Pons (tissue), 1 donor: ENCODE data around the gene TCAIM.

Source experiments
- DNase-seq: peaks from one replicate; pipeline ENCODE4 v3.0.0-alpha.2; 2016; ENCODE audit warnings: low spot score

TCAIM gene, protein sequence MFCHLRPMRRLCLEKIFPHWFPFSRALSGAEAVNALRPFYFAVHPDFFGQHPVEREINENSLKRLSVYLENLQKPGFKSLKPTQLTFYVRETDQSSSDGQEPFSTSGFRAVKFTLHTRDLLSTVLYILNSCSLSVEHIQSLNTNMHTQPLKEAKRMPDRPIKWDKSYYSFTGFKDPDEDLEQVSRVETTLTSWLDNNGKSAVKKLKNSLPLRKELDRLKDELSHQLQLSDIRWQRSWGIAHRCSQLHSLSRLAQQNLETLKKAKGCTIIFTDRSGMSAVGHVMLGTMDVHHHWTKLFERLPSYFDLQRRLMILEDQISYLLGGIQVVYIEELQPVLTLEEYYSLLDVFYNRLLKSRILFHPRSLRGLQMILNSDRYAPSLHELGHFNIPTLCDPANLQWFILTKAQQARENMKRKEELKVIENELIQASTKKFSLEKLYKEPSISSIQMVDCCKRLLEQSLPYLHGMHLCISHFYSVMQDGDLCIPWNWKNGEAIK

GRCh38 chr3:44338010-44338827 lies at the start of gene TCAIM:
Gene TCAIM, plus strand, starts transcription at chr3:44338766. Its CDS starts 16,017 bp downstream, at chr3:44354783.
- DNase-seq: peak; percentile 93

DNA sequence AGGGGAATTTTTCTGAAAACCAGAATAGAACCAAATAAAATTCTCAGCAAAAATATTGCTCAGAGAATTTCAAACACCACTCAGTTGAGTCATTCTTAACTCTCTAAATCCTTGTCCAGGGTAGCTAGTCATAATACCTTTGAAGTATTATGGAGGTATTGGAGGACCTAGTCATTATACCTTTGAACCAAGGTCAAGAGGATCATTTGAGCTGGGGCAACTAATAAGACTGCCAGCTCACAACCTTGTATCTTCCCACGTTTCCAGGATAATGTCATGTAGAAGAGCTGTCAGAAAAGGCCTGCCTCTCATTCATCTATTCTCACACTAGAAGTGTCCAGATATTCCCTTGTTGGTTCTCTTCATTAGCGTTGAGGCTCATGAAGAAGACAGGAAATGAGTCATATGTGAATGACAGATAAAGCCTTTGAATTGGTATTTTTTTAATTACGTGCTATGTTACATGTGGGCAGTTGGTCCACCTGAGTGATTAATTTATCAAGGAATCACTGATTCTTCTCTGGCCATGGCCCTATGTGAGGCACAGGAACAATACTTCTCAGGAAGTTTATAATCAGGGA lies 48.6 kb upstream of the TCAIM start:
- no peak for DNase-seq

DNA sequence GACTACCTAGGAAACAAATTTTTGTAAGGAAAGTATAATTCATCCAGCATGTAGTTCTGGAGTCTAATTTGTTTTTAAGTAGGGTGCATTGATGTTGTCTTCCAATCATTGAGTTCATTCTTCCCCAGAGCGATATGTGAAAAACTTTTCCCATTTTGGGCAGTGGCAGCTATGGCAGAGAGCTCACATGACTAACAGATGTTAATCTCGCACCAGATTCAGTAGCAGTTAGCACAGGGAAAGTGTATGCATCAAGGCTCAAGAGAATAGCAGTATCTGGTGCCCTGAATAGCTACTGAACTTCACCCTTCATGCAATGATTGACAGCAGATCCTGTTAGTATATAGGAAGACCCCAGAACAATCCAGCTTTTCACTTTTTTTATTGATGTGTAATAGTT lies 46.3 kb upstream of the TCAIM start:
- DNase-seq: no peak

DNA sequence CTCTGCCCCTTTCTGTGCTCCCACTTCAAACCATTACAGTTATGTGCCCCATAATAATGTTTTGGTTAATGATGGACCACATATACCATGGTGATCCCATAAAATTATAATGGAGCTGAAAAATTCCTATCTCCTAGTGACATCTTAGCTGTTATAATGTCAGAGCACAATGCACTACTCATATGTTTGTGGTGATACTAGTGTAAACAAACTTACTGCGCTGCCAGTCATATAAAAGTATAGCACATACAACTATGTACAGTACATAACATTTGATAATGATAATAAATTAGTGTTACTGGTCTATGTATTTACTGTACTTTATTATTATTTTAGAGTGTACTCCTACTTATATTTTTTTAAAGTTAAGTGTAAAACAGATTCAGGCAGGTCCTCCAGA lies 45.6 kb upstream of the TCAIM start:
- DNase-seq: no peak

DNA sequence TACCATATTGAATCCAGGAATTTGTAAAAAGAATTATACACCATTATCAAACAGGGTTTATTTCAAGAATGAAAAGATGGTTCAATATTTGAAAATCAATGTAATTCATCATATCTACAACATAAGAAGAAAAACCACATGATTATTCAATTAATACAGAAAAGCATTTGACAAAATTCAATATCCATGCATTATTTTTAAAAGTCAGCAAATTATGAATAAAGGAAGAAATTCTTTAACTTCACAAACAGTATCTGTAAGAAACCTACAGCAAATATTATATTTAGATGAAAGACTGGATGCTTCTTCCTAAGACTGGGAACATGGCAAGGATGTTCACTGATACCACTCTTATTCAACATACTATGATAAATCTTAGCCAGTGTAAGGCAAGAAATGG lies 41.3 kb upstream of the TCAIM start:
- DNase-seq: no peak

DNA sequence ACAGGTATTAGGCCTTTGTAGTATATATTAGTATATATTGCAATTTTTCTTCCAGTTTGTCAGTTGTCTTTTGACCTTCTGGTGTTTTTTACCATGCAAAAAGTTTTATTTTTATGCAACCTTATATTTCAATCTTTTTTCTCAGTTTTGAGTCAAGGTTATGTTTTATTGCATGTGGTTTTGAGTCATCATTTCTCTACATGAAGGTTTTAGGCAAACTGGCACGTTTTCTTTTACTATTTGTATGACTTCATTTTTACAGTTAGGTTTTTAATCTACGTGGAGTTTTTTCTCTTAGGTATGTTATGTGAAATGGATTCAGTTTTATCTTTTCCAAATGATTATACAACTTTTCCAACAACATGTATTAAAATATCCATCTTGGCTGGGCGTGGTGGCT lies 36.8 kb upstream of the TCAIM start:
- DNase-seq: no peak

- no peak for DNase-seq
These were observed 29.1 kb upstream of the TCAIM start for GRCh38 chr3:44309500-44309899.

GRCh38 chr3:44318891-44319311 lies 19.7 kb upstream of the TCAIM start:
- DNase-seq: no peak

DNA sequence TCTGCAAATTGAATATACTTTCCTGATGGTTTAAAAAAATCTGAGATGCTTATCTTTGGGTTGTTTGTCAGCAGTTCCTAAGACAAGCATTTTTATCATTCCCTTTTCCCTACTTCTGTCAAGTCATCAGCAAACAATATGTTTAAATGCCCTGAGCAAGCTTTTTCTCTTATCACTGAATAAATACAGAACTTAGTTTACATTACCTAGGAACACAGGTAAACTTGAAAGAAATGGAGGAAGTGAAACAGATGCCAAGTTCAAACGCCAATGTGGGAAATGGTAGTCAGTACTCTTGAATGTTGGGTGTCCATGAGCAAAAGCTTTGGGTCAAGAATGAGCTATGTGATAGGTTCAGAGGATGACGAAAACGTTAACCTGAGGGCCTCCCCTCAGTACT lies 17.2 kb upstream of the TCAIM start:
- DNase-seq: no peak

DNA sequence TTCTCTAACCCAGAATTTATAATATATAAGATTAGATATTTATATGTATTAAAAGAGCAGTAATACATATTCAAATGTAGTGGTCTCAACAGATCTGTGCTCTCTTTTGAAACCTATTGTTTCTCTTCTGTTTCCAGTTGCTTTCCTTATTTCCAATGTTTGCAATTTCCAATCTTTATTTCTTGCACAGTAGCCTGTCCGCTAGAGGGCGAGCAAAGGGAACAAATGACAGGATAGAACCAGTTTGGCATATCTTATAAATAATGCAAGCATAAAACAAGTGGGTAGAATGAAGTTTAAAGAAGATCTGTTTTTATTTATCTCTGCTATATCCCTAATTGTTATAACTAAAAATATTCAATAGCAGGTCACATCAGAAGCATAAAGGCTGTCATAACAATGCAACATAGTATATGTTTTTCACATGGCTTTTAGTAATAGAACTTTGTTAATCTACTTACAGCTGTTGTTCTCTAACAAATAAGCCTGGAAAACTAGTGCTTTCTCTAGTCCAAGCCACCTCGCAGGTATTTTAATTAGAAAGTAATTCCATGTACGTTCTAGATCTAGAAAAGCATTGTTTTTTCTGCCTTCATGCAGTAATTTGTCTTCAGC lies 15.1 kb upstream of the TCAIM start:
- peak; percentile 82 for DNase-seq

GRCh38 chr3:44324584-44324983 lies 14.0 kb upstream of the TCAIM start:
- no peak for DNase-seq

GRCh38 chr3:44326019-44326418 lies 12.5 kb upstream of the TCAIM start:
- no peak for DNase-seq

DNA sequence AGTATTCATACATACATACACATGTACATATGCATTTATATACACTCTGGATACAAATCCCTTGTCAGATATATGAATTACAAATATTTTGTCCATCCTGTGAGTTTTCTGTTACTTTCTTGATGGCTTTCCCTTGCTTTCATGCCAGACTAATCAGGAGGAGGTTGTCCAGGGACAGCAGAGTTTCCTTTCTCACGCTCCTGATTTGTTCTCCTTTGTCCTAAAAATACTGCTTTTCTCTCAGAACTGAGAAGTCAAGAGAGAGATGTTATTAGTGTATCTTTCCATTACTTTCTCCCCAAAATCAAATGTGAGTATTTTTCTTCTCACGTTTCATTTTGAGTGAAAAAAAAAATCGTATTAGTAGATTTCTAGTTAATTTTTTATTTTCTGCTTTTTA lies 12.1 kb upstream of the TCAIM start:
- no peak for DNase-seq

DNA sequence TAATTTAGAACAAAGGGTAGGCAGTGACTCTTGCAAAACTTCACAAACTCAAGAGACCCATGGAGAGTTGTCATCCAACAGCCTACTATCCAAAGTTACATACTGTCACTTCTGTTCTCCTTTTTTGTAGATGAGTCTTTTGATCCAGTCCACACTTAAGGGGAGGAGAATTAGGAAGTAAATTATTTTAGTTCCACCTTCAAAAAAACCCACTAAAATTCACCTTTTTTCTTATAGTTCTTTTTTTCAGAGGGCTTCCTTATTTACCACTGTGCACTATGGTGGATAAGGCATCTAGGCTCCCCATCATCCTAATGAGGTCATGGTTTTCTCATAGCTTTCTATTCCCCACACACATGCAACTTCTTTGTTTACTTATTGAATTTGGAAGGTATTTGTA lies 8.6 kb upstream of the TCAIM start:
- no peak for DNase-seq

DNA sequence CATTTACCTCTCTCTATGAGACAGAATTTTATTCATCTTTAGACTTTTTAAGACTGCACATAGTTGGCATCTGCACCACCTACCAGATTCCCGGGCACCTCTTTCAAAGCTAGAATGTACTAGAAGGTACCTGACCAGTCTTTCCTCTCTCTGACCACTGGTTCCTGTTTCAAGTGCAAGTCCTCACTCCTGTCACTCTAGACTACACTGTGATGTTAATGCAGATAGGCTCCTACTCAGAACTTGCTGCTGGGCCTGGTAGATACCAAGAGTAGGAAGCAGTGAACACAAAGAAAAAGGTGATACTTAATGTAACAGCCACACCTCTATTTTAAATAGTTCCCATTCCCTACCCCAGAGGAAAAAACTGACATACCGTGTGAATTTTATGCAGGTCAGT lies 8.1 kb upstream of the TCAIM start:
- no peak for DNase-seq

GRCh38 chr3:44334326-44334725 lies 4.2 kb upstream of the TCAIM start:
- no peak for DNase-seq

DNA sequence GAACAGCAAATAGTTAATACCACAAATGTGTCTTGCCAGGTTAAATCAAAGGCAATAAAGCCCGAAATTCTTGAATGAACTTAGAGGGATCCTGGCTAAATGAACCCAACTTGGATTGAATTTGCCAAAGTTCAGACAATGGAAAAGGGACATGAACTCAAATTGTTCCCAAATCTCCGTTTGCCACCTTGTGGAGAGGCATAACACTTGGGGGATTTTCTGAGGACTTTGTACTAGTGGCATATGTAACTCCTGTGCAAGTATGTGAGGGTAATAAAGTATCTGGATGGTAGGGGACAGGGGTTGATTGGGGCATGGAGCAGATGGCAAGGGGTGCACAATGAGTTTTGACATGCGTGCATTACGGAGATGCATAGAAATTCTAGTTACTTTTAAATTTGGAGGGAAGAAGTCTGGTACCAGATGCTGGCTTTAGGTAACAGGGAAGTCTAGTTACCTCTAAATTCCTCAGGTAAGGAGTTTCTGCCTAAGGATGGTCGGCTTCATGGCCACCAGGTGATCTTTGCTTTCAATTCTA lies 1.2 kb upstream of the TCAIM start:
- DNase-seq: peak; percentile 21

- DNase-seq: no peak
These were observed 212 bp downstream of the TCAIM start for GRCh38 chr3:44338828-44339127.

DNA sequence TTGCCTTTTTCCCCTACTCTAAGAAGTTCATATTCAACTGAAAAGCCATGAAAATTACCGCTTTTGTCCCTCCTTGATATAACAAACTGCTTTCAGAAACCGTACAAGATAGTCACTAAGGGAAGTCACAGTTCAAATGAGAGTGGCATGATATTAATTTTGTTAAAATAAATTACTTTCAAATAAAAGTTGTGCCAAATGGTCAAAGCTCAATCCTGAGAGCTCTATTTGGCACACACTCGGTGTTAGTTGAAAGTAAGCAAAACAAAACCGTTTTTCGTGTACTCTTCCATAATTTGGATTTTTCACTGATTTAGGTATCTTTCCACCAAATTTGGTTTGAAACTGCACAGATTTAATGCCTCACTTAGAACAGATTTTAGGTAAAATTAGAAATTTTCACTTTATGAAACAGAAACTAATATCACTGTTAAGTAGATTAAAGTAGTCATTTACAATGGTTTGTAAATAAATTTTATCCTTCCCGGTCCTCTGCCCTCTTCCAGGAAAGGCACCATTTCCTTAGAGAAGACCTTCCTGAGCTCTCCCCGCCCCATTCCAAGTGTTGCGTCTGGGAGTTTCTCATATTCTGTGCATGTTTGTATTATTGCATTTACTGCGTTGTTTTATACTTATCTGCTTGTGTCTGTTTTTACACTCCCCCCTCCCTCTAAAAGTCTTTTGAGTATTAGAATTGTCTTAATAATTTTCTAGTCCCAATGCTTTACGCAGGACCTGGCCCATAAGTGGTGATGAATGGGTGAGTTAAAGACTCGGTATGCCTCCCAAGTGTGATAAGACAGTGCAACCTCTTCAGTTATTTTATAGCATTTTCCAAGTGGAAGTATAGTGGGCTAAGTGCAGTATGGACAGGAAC lies 853 bp downstream of the TCAIM start:
- DNase-seq: no peak

GRCh38 chr3:44340058-44340395 lies 1.5 kb downstream of the TCAIM start:
- peak; percentile 12 for DNase-seq

DNA sequence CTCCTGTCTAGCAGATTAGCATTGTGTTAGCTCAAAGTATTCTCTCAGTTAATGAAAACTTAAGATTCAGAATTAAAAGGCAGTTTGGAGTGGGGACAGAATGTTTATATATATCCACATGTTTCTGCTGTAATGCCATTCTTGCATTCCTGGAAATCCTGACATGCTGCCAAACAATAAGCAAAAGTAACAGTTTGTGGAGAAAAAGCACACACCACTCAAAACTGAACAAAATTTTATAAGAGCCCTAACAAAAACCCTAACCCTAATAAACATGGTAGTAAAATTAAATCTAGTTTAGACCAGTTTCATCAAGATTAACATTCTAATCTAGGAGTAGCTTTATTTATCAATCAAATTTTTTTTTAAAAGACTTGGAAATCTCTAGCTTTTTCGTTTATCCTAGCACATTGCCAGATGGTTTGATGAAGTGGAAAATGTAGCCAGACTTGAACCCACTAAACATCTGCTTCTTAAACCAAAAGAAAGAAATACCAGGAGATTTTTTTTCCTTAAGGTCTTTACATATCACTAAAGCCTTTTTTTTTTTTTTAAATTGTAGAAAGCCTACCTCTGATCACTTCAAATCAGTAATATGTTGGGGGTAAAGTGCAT lies 3.7 kb downstream of the TCAIM start:
- DNase-seq: no peak
